SK-N-SH (cell line): Measurements from ENCODE around the gene ZMYND8. TPM values are rescaled to one million over a fixed set of nuclear protein-coding genes. Genes with fewer than 3 reads are reported as not detected.

Experiments used
- CTCF ChIA-PET: fragments of 300-600, 350-600 bp; formaldehyde crosslinking; extraction: SDS; loops from one replicate; lab custom pipeline; 2021; lab: Yijun Ruan, JAX
- POLR2A ChIA-PET: fragments of 350-600 bp; sonication (Branson Sonifier 250); formaldehyde crosslinking; extraction: SDS; loops from one replicate; lab custom pipeline; 2020; ENCODE audit warnings: antibody characterized with exemption, inconsistent platforms; lab: Yijun Ruan, JAX
- DNase-seq: peaks from one replicate; pipeline ENCODE4 v3.0.0; 2012
- H2AFZ ChIP-seq: fragments of 200-600 bp; sonication (generic); 2 replicates; pipeline ENCODE4 v1.8.1; 2016; ENCODE audit warnings: antibody characterized with exemption, mild to moderate bottlenecking, low read depth
- H3F3A ChIP-seq: fragments of 200-600 bp; sonication (generic); replicated peaks from 2 replicates; pipeline ENCODE3; 2016; ENCODE audit warnings: antibody characterized with exemption, mild to moderate bottlenecking; ENCODE audit not compliant: insufficient read depth
- H3K27ac ChIP-seq, 2 experiments: fragments of 200-500 bp in 1 of 2; fragments of 200-600 bp in 1 of 2; sonication (Bioruptor generic) in 1 of 2; sonication (generic), shearing (Covaris generic) in 1 of 2; 2 replicates each; pipeline versions ENCODE4 v1.5.1 to v1.6.1; 2014 to 2016; ENCODE audit warnings: low read depth in 2 of 2, inconsistent platforms in 1 of 2, low read length in 1 of 2, mild to moderate bottlenecking in 1 of 2, mixed read lengths in 1 of 2
- H3K27me3 ChIP-seq: fragments of 200-600 bp; sonication (generic), shearing (Covaris generic); 2 replicates; pipeline ENCODE4 v1.6.1; 2016; ENCODE audit warnings: mixed run types; ENCODE audit not compliant: insufficient read depth
- H3K36me3 ChIP-seq, 2 experiments: fragments of 200-500 bp in 1 of 2; fragments of 200-600 bp in 1 of 2; sonication (Bioruptor generic) in 1 of 2; sonication (generic) in 1 of 2; replicated peaks in 1 of 2; 2 replicates each; pipeline versions ENCODE3 to v1.5.1; 2014 to 2016; ENCODE audit warnings: low read length in 1 of 2, mild to moderate bottlenecking in 1 of 2; ENCODE audit not compliant: insufficient read depth in 2 of 2, control insufficient read depth in 1 of 2
- H3K4me1 ChIP-seq, 2 experiments: fragments of 200-500 bp in 1 of 2; fragments of 200-600 bp in 1 of 2; sonication (Bioruptor generic) in 1 of 2; sonication (generic), shearing (Covaris generic) in 1 of 2; 2 replicates each; pipeline versions ENCODE4 v1.5.1 to v1.6.1; 2014 to 2016; ENCODE audit warnings: low read depth in 1 of 2, low read length in 1 of 2, mixed run types in 1 of 2; ENCODE audit not compliant: insufficient read depth in 2 of 2, control insufficient read depth in 1 of 2
- H3K4me2 ChIP-seq: fragments of 200-600 bp; sonication (generic), shearing (Covaris generic); 2 replicates; pipeline ENCODE4 v1.6.1; 2017; ENCODE audit warnings: mixed run types
- H3K4me3 ChIP-seq, 2 experiments: fragments of 200-500 bp in 1 of 2; fragments of 200-600 bp in 1 of 2; sonication (Bioruptor generic) in 1 of 2; sonication (generic), shearing (Covaris generic) in 1 of 2; 2 replicates each; pipeline versions ENCODE4 v1.5.1 to v1.8.1; 2014 to 2016; ENCODE audit warnings: low read depth in 2 of 2, inconsistent platforms in 1 of 2, low read length in 1 of 2, mild to moderate bottlenecking in 1 of 2, mixed read lengths in 1 of 2, moderate library complexity in 1 of 2
- H3K79me2 ChIP-seq: fragments of 200-600 bp; sonication (generic); 2 replicates; pipeline ENCODE4 v1.8.1; 2017; ENCODE audit warnings: mild to moderate bottlenecking; ENCODE audit not compliant: insufficient read depth
- H3K9ac ChIP-seq: fragments of 200-600 bp; sonication (generic); 2 replicates; pipeline ENCODE4 v1.6.1; 2017; ENCODE audit warnings: mixed run types
- H3K9me2 ChIP-seq: fragments of 200-600 bp; sonication (generic); 2 replicates; pipeline ENCODE4 v1.6.1; 2017; ENCODE audit warnings: mixed run types
- H3K9me3 ChIP-seq: fragments of 200-600 bp; sonication (generic); 2 replicates; pipeline ENCODE4 v1.6.1; 2017; ENCODE audit warnings: mixed run types, mild to moderate bottlenecking, moderate library complexity
- H4K20me1 ChIP-seq: fragments of 200-600 bp; sonication (generic); 2 replicates; pipeline ENCODE4 v1.6.1; 2017; ENCODE audit warnings: mild to moderate bottlenecking, mixed run types; ENCODE audit not compliant: insufficient read depth
- CHD2 ChIP-seq: fragments of 150-350 bp; IDR thresholded peaks from 2 replicates; pipeline ENCODE4 v1.6.1; 2018; ENCODE audit warnings: low read length; ENCODE audit not compliant: partially characterized antibody
- ELF1 ChIP-seq: IDR thresholded peaks from 2 replicates; pipeline ENCODE4 v1.4.0; 2012
- FOSL2 ChIP-seq: IDR thresholded peaks from 2 replicates; pipeline ENCODE4 v1.4.0; 2012; ENCODE audit warnings: low read depth, mild to moderate bottlenecking, moderate library complexity, borderline replicate concordance
- NFIC ChIP-seq: IDR thresholded peaks from 2 replicates; pipeline ENCODE4 v1.4.0; 2012; ENCODE audit warnings: borderline replicate concordance
- REST ChIP-seq: IDR thresholded peaks from 2 replicates; pipeline ENCODE4 v1.6.1; 2012; ENCODE audit warnings: mild to moderate bottlenecking, low read depth, low read length, moderate library complexity
- RXRA ChIP-seq: IDR thresholded peaks from 2 replicates; pipeline ENCODE4 v1.4.0; 2012; ENCODE audit warnings: low read depth, mild to moderate bottlenecking, borderline replicate concordance
- SIN3A ChIP-seq: IDR thresholded peaks from 2 replicates; pipeline ENCODE4 v1.6.1; 2012; ENCODE audit warnings: low read depth, mild to moderate bottlenecking, low read length, moderate library complexity, borderline replicate concordance
- SMC3 ChIP-seq: IDR thresholded peaks from 2 replicates; pipeline ENCODE4 v1.6.1; 2012; ENCODE audit warnings: low read depth, low read length, improper control_type of control experiment
- USF1 ChIP-seq: IDR thresholded peaks from 2 replicates; pipeline ENCODE4 v1.4.0; 2012; ENCODE audit warnings: low read depth, borderline replicate concordance
- YY1 ChIP-seq: IDR thresholded peaks from 2 replicates; pipeline ENCODE4 v1.4.0; 2012; ENCODE audit warnings: low read depth, mild to moderate bottlenecking
- WGBS: methylation state at CpG from one replicate; pipeline ENCODE4 v1.1.6; 2017; ENCODE audit warnings: low lambda C conversion rate; 5-methylcytosine and 5-hydroxymethylcytosine counted together
- polyA plus RNA-seq, 3 experiments: library from polyadenylated mRNA; depleted of rRNA; stranded (reverse); fragments of >200 nt; gene quantifications; 2 replicates each; pipeline ENCODE4 v1.2.3, GENCODE V29; 2012
- TF ChIP-seq, protein P1 (sequence below): fragments of 200-600 bp; sonication (generic); IDR thresholded peaks from 2 replicates; pipeline ENCODE4 v1.6.1; 2017; ENCODE audit warnings: antibody characterized with exemption, mild to moderate bottlenecking, moderate library complexity
- TF ChIP-seq, protein P2 (sequence below): IDR thresholded peaks from 2 replicates; pipeline ENCODE4 v1.4.0; 2012; ENCODE audit warnings: low read depth

ZMYND8 gene
- polyA plus RNA-seq, 1 of the 3 experiments (the other 2 are of a cell fraction): 25.3 TPM

DNA sequence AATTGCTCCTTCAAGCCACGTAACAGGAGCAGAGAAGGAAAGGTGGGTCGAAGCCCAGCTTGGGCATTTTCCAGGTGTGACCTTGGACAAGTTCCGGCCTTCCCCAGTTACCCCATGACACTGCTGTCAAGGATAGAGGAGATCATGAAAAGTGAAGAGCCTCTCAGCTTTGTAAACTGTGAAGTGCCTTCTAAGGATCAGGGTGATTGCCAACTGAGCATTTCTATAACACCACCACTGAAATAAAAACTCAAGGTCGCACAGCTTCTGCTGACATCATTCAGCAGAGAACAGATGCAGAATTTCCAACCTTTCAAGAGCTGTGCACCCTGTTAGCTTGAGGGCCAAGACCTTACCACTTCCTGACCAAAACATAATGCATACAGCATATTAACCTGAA, 24.0 kb upstream of the ZMYND8 start:
- ChIA-PET CTCF (interaction anchor here (1.7 to 12.3 kb wide), 4 partner anchors 21 to 240 kb away, joined by 7 to 546 read pairs (median 168); no protein-coding TSS in a partner anchor), POLR2A (no interaction called here)
- TF ChIP-seq USF1: no peak
- TF ChIP-seq, protein P1, sequence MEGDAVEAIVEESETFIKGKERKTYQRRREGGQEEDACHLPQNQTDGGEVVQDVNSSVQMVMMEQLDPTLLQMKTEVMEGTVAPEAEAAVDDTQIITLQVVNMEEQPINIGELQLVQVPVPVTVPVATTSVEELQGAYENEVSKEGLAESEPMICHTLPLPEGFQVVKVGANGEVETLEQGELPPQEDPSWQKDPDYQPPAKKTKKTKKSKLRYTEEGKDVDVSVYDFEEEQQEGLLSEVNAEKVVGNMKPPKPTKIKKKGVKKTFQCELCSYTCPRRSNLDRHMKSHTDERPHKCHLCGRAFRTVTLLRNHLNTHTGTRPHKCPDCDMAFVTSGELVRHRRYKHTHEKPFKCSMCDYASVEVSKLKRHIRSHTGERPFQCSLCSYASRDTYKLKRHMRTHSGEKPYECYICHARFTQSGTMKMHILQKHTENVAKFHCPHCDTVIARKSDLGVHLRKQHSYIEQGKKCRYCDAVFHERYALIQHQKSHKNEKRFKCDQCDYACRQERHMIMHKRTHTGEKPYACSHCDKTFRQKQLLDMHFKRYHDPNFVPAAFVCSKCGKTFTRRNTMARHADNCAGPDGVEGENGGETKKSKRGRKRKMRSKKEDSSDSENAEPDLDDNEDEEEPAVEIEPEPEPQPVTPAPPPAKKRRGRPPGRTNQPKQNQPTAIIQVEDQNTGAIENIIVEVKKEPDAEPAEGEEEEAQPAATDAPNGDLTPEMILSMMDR: no peak
- TF ChIP-seq RXRA: no peak
- TF ChIP-seq FOSL2: no peak
- TF ChIP-seq NFIC: no peak
- no peak for TF ChIP-seq ELF1
- TF ChIP-seq CHD2: no peak
- no peak for TF ChIP-seq REST
- TF ChIP-seq, protein P2, sequence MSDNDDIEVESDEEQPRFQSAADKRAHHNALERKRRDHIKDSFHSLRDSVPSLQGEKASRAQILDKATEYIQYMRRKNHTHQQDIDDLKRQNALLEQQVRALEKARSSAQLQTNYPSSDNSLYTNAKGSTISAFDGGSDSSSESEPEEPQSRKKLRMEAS: no peak
- no peak for TF ChIP-seq SIN3A
- TF ChIP-seq SMC3: no peak
- no peak for TF ChIP-seq YY1
- Histone ChIP-seq H3K9me3 (no peaks in the 10 kb centered on the region), H3F3A (peaks cover 3% of the 10 kb centered on the region), H3K9me2 (no peaks in the 10 kb centered on the region), H2AFZ (no peak overlapping the region), H3K27me3 (no peaks in the 10 kb centered on the region), H3K4me1 (peaks cover 3 to 15% of the 10 kb centered on the region in 2 experiments; a peak in 3 of 4 replicates), H3K4me3 (no peak overlapping the region), H4K20me1 (no peaks in the 10 kb centered on the region), H3K4me2 (peak overlapping the region; percentile 31; the same call in 1 of the 2 replicates), H3K27ac (peak overlapping the region in 1 of 2 experiments; percentile 69; a peak in 2 of 4 replicates), H3K79me2 (no peaks in the 10 kb centered on the region), H3K9ac (no peak overlapping the region; the same call in 1 of the 2 replicates), H3K36me3 (no peaks in the 10 kb centered on the region)
- DNase-seq: no peak
- 90% methylated on average over 4 of the region's 4 CpGs for WGBS
